IPS-NIHi7 (cell line): Measurements from ENCODE around the gene PRSS53.

Experiments
- DNase-seq: peaks from one replicate; pipeline ENCODE4 v3.0.0; 2012; ENCODE audit warnings: mixed read lengths; ENCODE audit errors: extremely low spot score

PRSS53 gene

GRCh38 chr16:31094424-31095120 lies 5.8 kb upstream of the PRSS53 start, which contains the start of gene VKORC1:
Gene VKORC1, minus strand, starts transcription at chr16:31094797. Its CDS starts 68 bp downstream, at chr16:31094729.
- peak; percentile 95 for DNase-seq

GRCh38 chr16:31094088-31094423 lies 5.3 kb upstream of the PRSS53 start:
- no peak for DNase-seq

- peak; percentile 65 for DNase-seq
These were observed 4.5 kb upstream of the PRSS53 start for GRCh38 chr16:31093132-31093703.

GRCh38 chr16:31092330-31092729 lies 3.6 kb upstream of the PRSS53 start:
- no peak for DNase-seq

- DNase-seq = no peak
These were observed 1.8 kb upstream of the PRSS53 start for GRCh38 chr16:31090540-31090939.

- DNase-seq = no peak
These were observed 456 bp upstream of the PRSS53 start for GRCh38 chr16:31089199-31089598.

GRCh38 chr16:31087971-31088370 lies 772 bp downstream of the PRSS53 start:
- DNase-seq = no peak

GRCh38 chr16:31087481-31087880 lies 1.3 kb downstream of the PRSS53 start:
- DNase-seq = no peak

- no peak for DNase-seq
These were observed 2.2 kb downstream of the PRSS53 start for GRCh38 chr16:31086629-31086906.

GRCh38 chr16:31085873-31086628 lies 2.7 kb downstream of the PRSS53 start:
- no peak for DNase-seq

GRCh38 chr16:31085411-31085810 lies 3.3 kb downstream of the PRSS53 start:
- no peak for DNase-seq

GRCh38 chr16:31084584-31085302 lies 4.0 kb downstream of the PRSS53 start:
- DNase-seq = no peak

GRCh38 chr16:31083981-31084380 lies 4.8 kb downstream of the PRSS53 start:
- DNase-seq = no peak

GRCh38 chr16:31083556-31083955 lies 5.2 kb downstream of the PRSS53 start:
- no peak for DNase-seq

- no peak for DNase-seq
These were observed 5.7 kb downstream of the PRSS53 start for GRCh38 chr16:31083081-31083480.

GRCh38 chr16:31082368-31083045 lies 6.2 kb downstream of the PRSS53 start:
- DNase-seq = no peak

GRCh38 chr16:31081428-31082351 lies 7.1 kb downstream of the PRSS53 start:
- DNase-seq = no peak

- DNase-seq = no peak
These were observed 7.9 kb downstream of the PRSS53 start for GRCh38 chr16:31080756-31081419.

GRCh38 chr16:31080035-31080629 lies 8.6 kb downstream of the PRSS53 start:
- no peak for DNase-seq
